ENCODE results near the gene VBP1.
"Not testable (repeated sequence)": the region's sequence is repeated elsewhere in the genome, so short reads cannot be mapped to it uniquely, and the experiment has no call there.

VBP1 gene

GRCh38 chrX:155216179-155216939, at the start of gene VBP1:
Gene VBP1, plus strand, starts transcription at chrX:155216460. Its CDS starts 23 bp downstream, at chrX:155216483.
- peak; percentile 89 for DNase-seq

DNA sequence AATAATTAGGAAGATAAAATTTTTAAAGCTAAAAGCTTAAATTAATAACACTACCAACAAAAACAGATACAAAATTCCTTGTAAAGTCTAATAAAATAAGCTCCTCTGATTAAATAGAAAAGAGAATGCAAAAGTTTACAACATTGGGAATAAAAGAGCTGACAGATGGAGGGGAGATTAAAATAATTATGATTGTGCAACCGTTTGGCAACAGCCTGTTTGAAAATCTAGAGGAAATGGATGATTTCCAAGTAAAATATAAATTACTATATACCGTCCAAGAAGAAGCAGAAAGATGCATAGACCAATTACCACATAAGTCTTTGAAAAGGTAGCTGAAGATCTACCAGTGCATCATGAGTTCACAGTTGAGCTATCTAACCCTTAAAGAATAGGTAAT, 46.4 kb upstream of the VBP1 start:
- DNase-seq = no peak

GRCh38 chrX:155179346-155179997, 36.8 kb upstream of the VBP1 start:
- DNase-seq = no peak

- no peak for DNase-seq
Measured at GRCh38 chrX:155188786-155189185, 27.5 kb upstream of the VBP1 start.

- no peak for DNase-seq
Measured at GRCh38 chrX:155211208-155211607, 5.1 kb upstream of the VBP1 start.

- no peak for DNase-seq
Measured at GRCh38 chrX:155213731-155214130, 2.5 kb upstream of the VBP1 start.

DNA sequence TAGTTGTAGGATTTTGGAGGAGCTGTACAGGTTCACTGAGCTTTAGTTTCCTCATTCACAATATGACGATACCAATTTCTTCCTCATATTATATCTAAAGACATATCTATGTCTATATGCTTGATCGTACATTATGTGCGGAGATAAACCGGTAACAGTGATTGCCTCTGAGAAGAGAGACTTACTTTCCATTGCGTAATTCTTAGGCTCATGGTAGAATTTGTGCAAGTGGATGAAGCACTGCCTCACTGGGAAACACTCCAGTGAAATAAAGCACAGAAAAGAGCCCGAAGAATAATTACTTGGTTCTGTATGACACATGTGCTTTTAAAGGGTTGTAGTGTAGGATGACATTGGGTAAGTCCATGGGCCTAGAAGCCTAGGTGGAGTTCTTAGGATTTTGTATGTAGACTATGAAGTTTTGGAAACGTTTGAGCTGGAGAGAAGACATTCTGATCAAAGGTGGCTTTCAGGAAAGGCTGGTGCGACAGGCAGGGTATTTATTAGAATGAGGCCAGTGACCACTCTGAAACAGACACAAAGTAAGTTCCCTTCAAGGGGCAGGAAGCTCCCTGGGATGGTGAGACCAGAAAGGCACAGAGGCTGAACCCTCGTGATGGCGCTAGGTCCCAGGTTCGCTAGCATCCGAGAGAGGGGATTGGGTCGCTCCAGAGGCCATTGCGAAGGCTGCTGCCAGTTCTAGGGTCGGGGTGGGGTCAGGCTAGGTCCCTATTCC, 649 bp upstream of the VBP1 start:
- no peak for DNase-seq

DNA sequence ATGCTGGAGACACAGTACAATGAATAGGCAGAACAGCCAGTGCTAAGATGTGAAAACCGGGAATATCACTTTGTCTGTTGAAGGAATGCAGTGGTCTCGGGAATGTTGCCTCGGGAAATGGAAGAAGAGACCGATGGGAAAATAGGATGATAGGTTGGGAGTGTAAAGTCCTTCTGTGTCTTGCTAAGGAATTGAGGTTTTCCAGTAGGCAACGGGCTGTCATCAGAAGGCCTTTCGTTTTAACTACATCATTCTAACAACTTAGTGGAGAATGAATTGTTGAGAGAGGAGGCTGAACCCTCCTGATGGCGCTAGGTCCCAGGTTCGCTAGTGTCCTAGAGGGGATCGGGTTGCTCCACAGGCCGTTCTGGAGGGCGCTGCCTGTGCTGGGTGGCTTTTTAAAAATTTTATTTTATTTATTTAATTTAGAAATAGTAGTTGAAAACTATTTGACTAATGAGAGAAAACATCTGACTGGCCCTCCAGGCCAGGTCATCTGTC, 730 bp downstream of the VBP1 start:
- DNase-seq = no peak

- no peak for DNase-seq
Measured at GRCh38 chrX:155218777-155219176, 2.5 kb downstream of the VBP1 start.

DNA sequence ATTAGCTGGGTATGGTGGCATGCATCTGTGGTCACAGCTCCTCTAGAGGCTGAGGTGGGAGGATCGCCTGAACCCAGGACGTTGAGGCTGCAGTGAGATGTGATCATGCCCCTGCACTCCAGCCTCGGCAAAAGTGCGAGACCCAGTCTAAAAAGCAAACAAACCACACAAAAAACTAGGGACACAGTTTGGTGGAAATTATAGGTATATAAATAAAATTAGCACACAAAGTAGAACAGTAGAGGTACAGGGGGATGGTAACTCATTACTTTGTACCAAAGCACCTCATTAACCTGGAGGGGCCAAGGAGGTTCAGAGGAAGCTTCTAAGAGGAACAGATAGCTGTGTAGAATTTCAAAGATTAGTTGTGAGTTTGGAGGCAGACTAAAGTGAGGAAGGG, 5.1 kb downstream of the VBP1 start:
- no peak for DNase-seq

DNA sequence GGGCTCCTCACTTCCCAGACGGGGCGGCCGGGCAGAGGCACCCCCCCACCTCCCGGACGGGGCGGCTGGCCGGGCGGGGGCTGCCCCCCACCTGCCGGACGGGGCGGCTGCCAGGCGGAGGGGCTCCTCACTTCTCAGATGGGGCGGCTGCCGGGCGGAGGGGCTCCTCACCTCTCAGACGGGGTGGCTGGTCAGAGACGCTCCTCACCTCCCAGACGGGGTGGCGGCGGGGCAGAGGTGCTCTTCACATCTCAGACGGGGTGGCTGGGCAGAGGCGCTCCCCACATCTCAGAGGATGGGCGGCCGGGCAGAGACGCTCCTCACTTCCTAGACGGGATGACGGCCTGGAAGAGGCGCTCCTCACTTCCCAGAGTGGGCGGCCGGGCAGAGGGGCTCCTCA, 7.5 kb downstream of the VBP1 start:
- not testable (repeated sequence) for DNase-seq

DNA sequence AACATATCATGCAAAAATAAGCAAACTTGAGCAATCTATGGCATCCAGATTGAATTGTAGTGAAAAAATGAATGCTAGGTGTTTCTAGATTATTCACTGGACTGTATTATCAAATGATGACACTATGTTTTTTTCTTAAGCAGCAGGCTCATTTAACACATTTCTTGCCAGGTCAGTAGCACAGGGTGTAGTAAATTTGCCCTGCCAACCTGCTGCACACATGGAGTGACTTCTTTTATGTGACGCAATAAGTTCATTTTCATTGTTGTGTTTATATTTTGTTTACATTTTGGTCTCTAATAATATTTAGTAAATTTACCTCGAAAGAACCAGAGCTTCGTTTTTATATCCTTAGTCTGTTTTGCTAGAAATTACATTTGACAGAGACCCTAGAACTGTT, 9.5 kb downstream of the VBP1 start:
- DNase-seq = no peak

DNA sequence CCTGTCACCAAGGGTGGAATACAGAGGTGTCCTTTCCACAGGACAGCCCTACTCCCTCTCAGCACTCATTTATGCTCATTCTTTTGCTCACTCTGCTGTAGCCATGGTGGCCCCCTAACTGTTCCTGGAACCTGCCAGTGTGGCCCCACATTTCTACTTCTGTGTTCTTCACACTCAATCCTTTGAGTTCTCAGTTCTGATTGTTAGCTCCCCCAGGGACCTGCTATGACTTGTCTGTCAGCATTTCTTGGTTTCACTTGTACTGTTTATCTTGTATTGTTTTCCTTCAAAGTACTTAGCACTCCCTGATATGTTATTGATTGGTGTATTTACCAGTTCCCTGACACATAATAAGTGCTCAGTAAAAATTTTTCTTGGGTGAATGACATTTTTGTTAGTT, 14.9 kb downstream of the VBP1 start:
- DNase-seq = no peak

DNA sequence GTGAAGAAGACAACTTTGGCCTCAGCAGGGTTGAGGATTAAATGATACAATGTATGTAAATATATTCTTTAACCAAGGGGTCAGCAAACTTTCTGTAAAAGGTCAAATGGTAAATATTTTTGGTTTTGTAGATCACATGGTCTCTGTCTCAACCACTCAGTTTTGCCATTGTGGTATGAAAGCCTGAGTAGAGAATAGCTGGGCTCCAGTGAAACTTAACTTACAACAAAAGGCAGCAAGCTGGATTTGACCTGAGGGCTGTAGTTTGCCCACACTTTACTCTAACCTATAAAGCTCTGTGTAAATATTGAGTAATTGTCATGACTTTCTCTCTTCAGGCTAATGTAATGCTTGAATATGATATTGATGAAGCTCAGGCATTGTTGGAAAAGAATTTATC, 19.6 kb downstream of the VBP1 start:
- no peak for DNase-seq

DNA sequence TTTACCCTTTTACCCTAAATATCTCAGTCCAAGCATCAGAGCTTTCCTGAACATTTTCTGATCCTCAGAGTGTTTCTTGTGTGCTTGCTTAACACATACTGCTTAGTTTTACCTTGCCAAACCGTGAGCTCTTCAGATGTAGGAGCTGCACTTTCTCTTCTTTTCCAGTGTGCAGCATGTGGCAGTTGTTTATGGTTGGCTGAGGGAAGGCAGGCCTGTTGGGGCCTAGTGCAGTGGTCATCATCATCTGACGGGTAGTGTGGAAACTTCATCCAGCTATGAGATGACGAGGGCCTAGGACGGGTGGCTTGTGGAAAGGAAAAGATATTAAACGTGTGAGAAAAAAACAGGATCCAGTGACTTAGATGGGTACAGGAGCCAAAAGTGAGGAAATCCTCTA, 21.5 kb downstream of the VBP1 start:
- no peak for DNase-seq

DNA sequence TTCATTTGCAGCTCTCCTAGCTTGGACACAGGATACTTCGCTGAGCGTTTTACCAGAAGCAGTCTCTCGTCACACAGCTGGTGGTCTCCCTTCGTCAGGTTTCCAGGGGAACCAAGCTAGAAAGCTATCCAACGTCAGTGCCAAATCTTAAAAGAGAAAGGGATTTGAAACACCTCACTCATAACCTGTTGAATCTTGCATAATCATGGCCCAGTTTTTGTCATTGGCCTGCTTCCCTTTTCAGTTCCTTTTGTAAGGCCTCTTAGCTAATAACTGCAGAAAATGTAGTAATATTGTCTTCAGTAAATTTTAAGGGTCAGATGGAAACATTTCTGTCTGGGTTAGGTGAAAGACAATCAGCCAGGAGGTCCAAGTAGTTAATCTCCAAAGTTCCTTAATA, 26.0 kb downstream of the VBP1 start:
- DNase-seq = no peak

DNA sequence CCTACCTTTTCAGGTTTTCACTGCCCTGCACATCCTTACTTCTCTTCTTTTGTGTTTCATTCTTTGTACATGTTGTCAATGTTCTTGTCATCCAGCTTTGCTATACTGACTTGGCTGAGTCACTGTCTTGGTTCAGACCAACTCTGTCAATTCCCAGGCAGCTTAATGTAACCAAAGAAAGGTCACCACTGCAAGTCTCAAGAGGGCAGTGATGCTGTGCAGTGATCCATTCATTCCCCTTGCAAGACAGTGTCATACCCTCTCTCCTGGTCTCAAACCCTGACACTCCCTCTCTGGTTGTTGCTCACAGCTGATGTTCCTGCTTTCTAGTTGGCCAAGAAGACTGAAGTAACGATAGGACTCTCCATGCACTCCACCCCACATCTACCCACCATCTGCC, 30.5 kb downstream of the VBP1 start:
- DNase-seq = no peak

DNA sequence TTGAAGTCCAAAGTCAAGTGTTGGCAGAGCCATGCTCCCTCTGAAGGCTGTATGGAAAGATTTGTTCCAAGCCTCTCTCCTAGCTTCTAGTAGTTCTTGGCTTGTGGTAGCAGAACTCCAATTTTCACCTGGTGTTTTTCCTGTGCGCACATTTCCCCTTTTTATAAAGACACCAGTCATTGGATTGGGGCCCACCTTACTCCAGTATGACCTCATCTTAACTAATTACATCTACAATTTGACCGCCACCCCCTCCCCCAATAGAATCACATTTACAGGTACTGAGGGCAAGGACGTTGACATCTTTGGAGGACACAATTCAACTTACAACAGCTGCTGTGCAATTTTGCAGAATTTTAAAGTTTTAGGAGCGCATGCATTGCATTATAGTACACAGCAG, 31.2 kb downstream of the VBP1 start:
- no peak for DNase-seq

DNA sequence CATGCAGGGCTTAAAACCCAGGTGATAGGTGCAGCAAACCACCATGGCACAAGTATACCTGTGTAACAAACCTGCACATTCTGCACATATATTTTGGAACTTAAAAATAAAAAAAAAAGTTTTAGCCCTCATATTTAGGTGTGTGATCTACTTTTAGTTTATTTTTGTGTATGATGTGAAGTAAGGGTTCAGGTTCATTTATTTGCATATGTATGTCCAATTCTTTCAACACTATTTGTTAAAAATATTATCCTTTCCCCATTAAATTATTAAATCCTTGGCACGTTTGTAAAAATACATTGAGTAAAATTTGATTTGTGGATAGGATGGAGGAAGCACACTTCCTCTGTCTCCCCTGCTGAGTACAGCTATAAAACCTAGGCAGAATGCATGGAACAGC, 35.1 kb downstream of the VBP1 start:
- no peak for DNase-seq

- no peak for DNase-seq
Measured at GRCh38 chrX:155259752-155260151, 43.5 kb downstream of the VBP1 start.

GRCh38 chrX:155262970-155263754, 46.9 kb downstream of the VBP1 start:
- no peak for DNase-seq

GRCh38 chrX:155263854-155264628, 47.8 kb downstream of the VBP1 start, which contains the start of gene RAB39B:
Gene RAB39B, minus strand, starts transcription at chrX:155264491. Its CDS starts 203 bp downstream, at chrX:155264288.
- DNase-seq = peak; percentile 54

Data from NCI-H2171 (cell line).